BLaER1 treated with 17β-estradiol and CSF1 and Interleukin-3, amounts not matched to agents 10 nM and 100 nM (cell line): ENCODE data around the gene RIPK4.

Source experiments
- H3K27ac ChIP-seq, 11 experiments: shearing (Covaris generic); formaldehyde crosslinking; 2 replicates each; pipeline ENCODE4 v1.8.1; 2022
- H3K27me3 ChIP-seq, 11 experiments: shearing (Covaris generic); formaldehyde crosslinking; 2 replicates each; pipeline ENCODE4 v1.8.1; 2022
- H3K36me3 ChIP-seq, 11 experiments: shearing (Covaris generic); formaldehyde crosslinking; 2 replicates each; pipeline ENCODE4 v1.8.1; 2022
- H3K4me1 ChIP-seq, 10 experiments: shearing (Covaris generic); formaldehyde crosslinking; 2 replicates each; pipeline ENCODE4 v1.8.1; 2022
- H3K4me2 ChIP-seq, 11 experiments: shearing (Covaris generic); formaldehyde crosslinking; 2 replicates each; pipeline ENCODE4 v1.8.1; 2022
- H3K4me3 ChIP-seq, 10 experiments: shearing (Covaris generic); formaldehyde crosslinking; 2 replicates each; pipeline ENCODE4 v1.8.1; 2022
- H3K9ac ChIP-seq, 11 experiments: shearing (Covaris generic); formaldehyde crosslinking; 2 replicates each; pipeline ENCODE4 v1.8.1; 2022
- H3K9me3 ChIP-seq, 11 experiments: shearing (Covaris generic); formaldehyde crosslinking; replicated peaks in 1 of 11; 2 replicates each; pipeline ENCODE4 v1.8.1; 2022
- H4K20me1 ChIP-seq, 11 experiments: shearing (Covaris generic); formaldehyde crosslinking; 2 replicates each; pipeline ENCODE4 v1.8.1; 2022
- Cebpa-rat ChIP-seq, 11 experiments: shearing (Covaris generic); IDR thresholded peaks; 2 replicates each; pipeline ENCODE4 v1.8.1; 2022

The RIPK4 gene

DNA sequence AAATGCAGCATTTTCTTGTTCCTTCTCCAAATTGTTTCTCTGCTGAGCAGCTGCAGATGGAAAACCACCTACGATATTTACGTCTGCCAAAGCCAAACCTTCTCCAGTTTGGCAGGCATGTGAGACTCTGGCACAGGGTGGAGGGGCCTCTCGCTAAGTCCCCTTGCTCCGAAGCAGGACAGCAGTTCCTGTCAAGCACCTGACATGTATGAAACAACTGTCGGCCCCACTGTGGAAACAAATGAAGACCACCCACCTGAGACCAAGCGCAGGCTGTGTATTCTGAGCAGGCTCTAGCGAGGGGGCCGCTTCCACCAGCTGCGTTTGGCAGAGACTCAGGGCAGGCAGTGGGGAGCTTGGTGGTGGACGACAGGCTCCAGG lies 74.7 kb downstream of the RIPK4 start:
- no peaks in the 10 kb centered on the region for H3K27me3 ChIP-seq
- no peak overlapping the region for H3K4me2 ChIP-seq
- peaks cover 0 to 15% (median 3%) of the 10 kb centered on the region in 10 experiments; a peak in 7 of 20 replicates for H3K4me1 ChIP-seq
- TF ChIP-seq Cebpa-rat (IDR thresholded peaks at IDR 0.05) = no peak
- 0 out of 22 replicates have a peak, but pooled peaks cover 0 to 6% (median 0%) of the 10 kb centered on the region in 11 experiments for H3K9me3 ChIP-seq
- no peak overlapping the region for H3K4me3 ChIP-seq
- H3K27ac ChIP-seq = no peak overlapping the region
- H3K9ac ChIP-seq = no peak overlapping the region
- H3K36me3 ChIP-seq = no peaks in the 10 kb centered on the region
- H4K20me1 ChIP-seq = no peaks in the 10 kb centered on the region; a peak in 1 of 22 replicates

- Histone ChIP-seq H3K9me3 (0 out of 22 replicates have a peak, but pooled peaks cover 0 to 6% (median 0%) of the 10 kb centered on the region in 11 experiments), H3K9ac (no peak overlapping the region), H3K4me2 (no peak overlapping the region), H3K36me3 (no peaks in the 10 kb centered on the region), H3K27ac (no peak overlapping the region), H3K4me1 (peaks cover 0 to 15% (median 3%) of the 10 kb centered on the region in 10 experiments; a peak in 7 of 20 replicates), H3K4me3 (no peak overlapping the region), H3K27me3 (no peaks in the 10 kb centered on the region), H4K20me1 (no peaks in the 10 kb centered on the region; a peak in 1 of 22 replicates)
- no peak for TF ChIP-seq Cebpa-rat (IDR thresholded peaks at IDR 0.05)
Measured at GRCh38 chr21:41691205-41692184, 75.4 kb downstream of the RIPK4 start.
